Subcutaneous abdominal adipose tissue (tissue), 5 donors: ENCODE measurements around the gene RUNX3.

Experiments
- H3K27ac ChIP-seq: one replicate; pipeline ENCODE4 v1.7.0; 2013; ENCODE audit warnings: low read depth, mild to moderate bottlenecking, inconsistent platforms, low read length, moderate library complexity
- H3K27me3 ChIP-seq, 5 donors: one replicate each; pipeline ENCODE4 v1.7.0; 2013; ENCODE audit warnings: low read length in 5 of 5, inconsistent platforms in 1 of 5; ENCODE audit not compliant: control insufficient read depth in 5 of 5, insufficient read depth in 4 of 5
- H3K36me3 ChIP-seq, 5 donors: one replicate each; pipeline ENCODE4 v1.7.0; 2013; ENCODE audit warnings: low read length in 5 of 5; ENCODE audit not compliant: control insufficient read depth in 5 of 5, insufficient read depth in 5 of 5
- H3K4me1 ChIP-seq, 5 donors: one replicate each; pipeline ENCODE4 v1.7.0; 2013; ENCODE audit warnings: low read length in 5 of 5, mild to moderate bottlenecking in 3 of 5, moderate library complexity in 1 of 5; ENCODE audit not compliant: control insufficient read depth in 5 of 5, insufficient read depth in 5 of 5
- H3K4me3 ChIP-seq, 5 donors: one replicate each; pipeline ENCODE4 v1.7.0; 2013; ENCODE audit warnings: low read length in 5 of 5, low read depth in 1 of 5
- H3K9ac ChIP-seq, 5 donors: one replicate each; pipeline ENCODE4 v1.7.0; 2013; ENCODE audit warnings: low read length in 5 of 5, mild to moderate bottlenecking in 4 of 5, moderate library complexity in 3 of 5
- H3K9me3 ChIP-seq, 5 donors: one replicate each; pipeline ENCODE4 v1.7.0; 2013; ENCODE audit warnings: low read length in 5 of 5; ENCODE audit not compliant: control insufficient read depth in 5 of 5
- donor health status: healthy.
- donor health status: healthy.
- donor health status: healthy.
- donor health status: healthy.
- donor health status: healthy.

Gene RUNX3

DNA sequence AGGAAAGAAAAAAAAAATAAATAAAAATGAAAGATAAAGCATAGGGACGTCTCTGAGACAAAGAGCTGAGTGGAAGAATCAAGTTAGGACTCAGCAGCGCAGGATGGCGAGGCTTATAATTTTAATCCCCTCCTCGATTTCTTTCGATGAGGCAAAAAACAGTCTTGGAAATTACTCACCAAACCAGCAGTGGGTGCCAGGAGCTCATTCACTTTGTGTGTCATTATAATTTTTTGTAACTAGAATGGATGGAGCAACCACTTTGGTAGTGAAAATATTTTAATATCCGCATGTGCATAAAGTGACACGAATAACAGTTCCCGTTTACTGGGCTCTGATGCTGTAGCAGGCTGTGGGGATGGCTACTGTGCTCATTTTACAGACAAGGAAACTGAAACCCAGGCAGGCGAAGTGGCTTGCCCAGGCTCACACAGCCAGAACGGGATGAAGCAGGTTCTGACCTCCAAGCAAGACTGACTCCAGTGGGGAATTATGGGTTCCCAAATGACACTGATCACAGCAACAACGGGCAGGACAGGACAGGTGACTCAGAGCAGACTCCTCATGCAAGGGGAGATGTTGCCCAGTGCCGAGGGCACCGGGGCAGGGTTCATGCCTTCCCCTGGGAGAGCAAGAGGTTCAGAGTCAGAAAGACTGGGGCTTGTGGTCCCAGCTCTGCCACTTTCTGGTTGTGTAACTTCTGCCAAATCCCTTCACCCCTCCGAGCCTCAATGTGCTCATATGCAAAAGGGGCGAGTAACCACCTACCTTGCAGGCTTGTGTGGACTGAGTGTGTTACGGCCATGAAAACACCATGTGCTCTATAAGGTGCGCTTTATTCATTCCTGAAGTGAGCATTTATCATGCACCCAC is 63.6 kb downstream of the RUNX3 start:
- Histone ChIP-seq H3K27me3 (peaks cover 26 to 52% (median 41%) of the 10 kb centered on the region in 5 donors), H3K36me3 (no peaks in the 10 kb centered on the region), H3K9me3 (no peaks in the 10 kb centered on the region)

GRCh38 chr1:24865587-24865986 is 64.5 kb downstream of the RUNX3 start:
- Histone ChIP-seq H3K9me3 (no peaks in the 10 kb centered on the region), H3K9ac (no peak overlapping the region), H3K27me3 (peaks cover 24 to 53% (median 39%) of the 10 kb centered on the region in 5 donors), H3K4me3 (no peak overlapping the region), H3K4me1 (peaks cover 0 to 6% (median 0%) of the 10 kb centered on the region in 5 donors), H3K27ac (no peak overlapping the region), H3K36me3 (no peaks in the 10 kb centered on the region)

More for the DNA sequence above, 63.6 kb downstream of the RUNX3 start:
- Histone ChIP-seq H3K4me1 (peaks cover 0 to 15% (median 0%) of the 10 kb centered on the region in 5 donors), H3K9ac (no peak overlapping the region), H3K4me3 (no peak overlapping the region), H3K27ac (no peak overlapping the region)

DNA sequence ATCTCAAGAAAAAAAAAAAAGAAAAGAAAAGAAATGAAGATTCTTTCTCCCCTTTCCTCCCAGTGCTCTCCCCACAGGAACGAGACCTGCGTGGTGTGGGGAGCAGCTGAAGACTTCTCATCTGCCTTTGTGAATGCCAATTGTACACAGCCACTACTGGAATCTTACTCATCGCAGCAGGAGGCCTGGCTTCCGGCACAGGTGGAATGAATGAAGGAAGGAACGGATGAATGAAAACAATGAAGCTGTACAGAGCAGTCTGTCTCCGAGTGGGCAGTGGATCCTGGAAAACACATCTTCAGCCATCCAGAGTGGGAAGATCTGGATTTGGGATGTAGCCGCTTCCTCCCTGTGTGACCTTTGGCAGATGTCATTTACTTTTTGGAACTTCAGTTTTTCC is 64.9 kb downstream of the RUNX3 start:
- no peaks in the 10 kb centered on the region for H3K9me3 ChIP-seq
- no peaks in the 10 kb centered on the region for H3K36me3 ChIP-seq
- H3K27ac ChIP-seq: no peak overlapping the region
- H3K4me3 ChIP-seq: no peak overlapping the region
- H3K4me1 ChIP-seq: peaks cover 0 to 5% (median 0%) of the 10 kb centered on the region in 5 donors
- H3K9ac ChIP-seq: no peak overlapping the region
- H3K27me3 ChIP-seq: peaks cover 24 to 54% (median 38%) of the 10 kb centered on the region in 5 donors

DNA sequence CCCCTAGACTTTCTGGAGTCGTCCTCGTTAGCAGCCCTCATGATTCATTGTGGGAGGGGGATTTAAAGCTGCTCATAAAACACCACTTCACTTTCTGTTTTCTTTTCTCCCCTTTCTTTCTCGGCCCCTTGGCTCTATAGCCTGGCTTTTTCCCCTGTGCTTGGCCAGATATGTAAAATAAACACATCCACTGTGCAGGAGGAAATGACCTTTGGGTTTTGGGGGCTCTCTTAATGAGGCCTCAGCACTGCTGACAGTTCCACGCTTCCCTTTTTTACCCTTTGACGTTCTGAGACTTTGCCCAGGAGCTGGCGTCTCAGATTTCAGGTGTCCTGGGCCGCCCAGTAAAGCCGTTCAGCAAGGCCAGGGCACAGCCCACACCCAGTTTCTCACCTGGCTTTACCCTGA is 65.7 kb downstream of the RUNX3 start:
- no peak overlapping the region for H3K27ac ChIP-seq
- H3K9ac ChIP-seq: no peak overlapping the region
- H3K36me3 ChIP-seq: no peaks in the 10 kb centered on the region
- H3K9me3 ChIP-seq: no peaks in the 10 kb centered on the region
- no peak overlapping the region for H3K4me3 ChIP-seq
- H3K4me1 ChIP-seq: peaks cover 0 to 5% (median 0%) of the 10 kb centered on the region in 5 donors
- H3K27me3 ChIP-seq: peaks cover 24 to 54% (median 38%) of the 10 kb centered on the region in 5 donors

GRCh38 chr1:24862775-24863483 is 67.1 kb downstream of the RUNX3 start:
- Histone ChIP-seq H3K4me3 (no peak overlapping the region), H3K27me3 (peaks cover 24 to 47% (median 34%) of the 10 kb centered on the region in 5 donors), H3K9ac (no peak overlapping the region), H3K27ac (no peak overlapping the region), H3K9me3 (no peaks in the 10 kb centered on the region), H3K36me3 (no peaks in the 10 kb centered on the region), H3K4me1 (peaks cover 0 to 5% (median 0%) of the 10 kb centered on the region in 5 donors)

GRCh38 chr1:24861821-24862727 is 68.0 kb downstream of the RUNX3 start:
- H3K4me3 ChIP-seq: no peak overlapping the region
- peaks cover 15 to 39% (median 33%) of the 10 kb centered on the region in 5 donors for H3K27me3 ChIP-seq
- peaks cover 0 to 5% (median 0%) of the 10 kb centered on the region in 5 donors for H3K4me1 ChIP-seq
- no peak overlapping the region for H3K27ac ChIP-seq
- H3K36me3 ChIP-seq: no peaks in the 10 kb centered on the region
- H3K9ac ChIP-seq: no peak overlapping the region
- H3K9me3 ChIP-seq: no peaks in the 10 kb centered on the region

- Histone ChIP-seq H3K9me3 (no peaks in the 10 kb centered on the region), H3K27me3 (peaks cover 10 to 34% (median 26%) of the 10 kb centered on the region in 5 donors)
These were observed 69.2 kb downstream of the RUNX3 start for GRCh38 chr1:24860841-24861240.

GRCh38 chr1:24859063-24860010 is 70.7 kb downstream of the RUNX3 start:
- Histone ChIP-seq H3K4me1 (peaks cover 0 to 3% (median 0%) of the 10 kb centered on the region in 5 donors), H3K9ac (no peak overlapping the region), H3K27ac (no peak overlapping the region), H3K4me3 (no peak overlapping the region), H3K36me3 (no peaks in the 10 kb centered on the region), H3K9me3 (no peaks in the 10 kb centered on the region), H3K27me3 (peaks cover 10 to 36% (median 21%) of the 10 kb centered on the region in 5 donors)

More at GRCh38 chr1:24860841-24861240, 69.2 kb downstream of the RUNX3 start:
- no peak overlapping the region for H3K27ac ChIP-seq
- H3K4me3 ChIP-seq: no peak overlapping the region
- H3K4me1 ChIP-seq: peaks cover 0 to 5% (median 0%) of the 10 kb centered on the region in 5 donors
- H3K9ac ChIP-seq: no peak overlapping the region
- no peaks in the 10 kb centered on the region for H3K36me3 ChIP-seq

GRCh38 chr1:24858277-24858676 is 71.8 kb downstream of the RUNX3 start:
- H3K4me3 ChIP-seq: no peak overlapping the region
- no peak overlapping the region for H3K27ac ChIP-seq
- H3K9ac ChIP-seq: no peak overlapping the region
- no peaks in the 10 kb centered on the region for H3K4me1 ChIP-seq
- H3K9me3 ChIP-seq: no peaks in the 10 kb centered on the region
- peaks cover 10 to 32% (median 21%) of the 10 kb centered on the region in 5 donors for H3K27me3 ChIP-seq
- no peaks in the 10 kb centered on the region for H3K36me3 ChIP-seq
